Neural cell (in vitro differentiated cells): ENCODE measurements around the gene ARMH1. TPM values are rescaled to one million over a fixed set of nuclear protein-coding genes. Genes with fewer than 3 reads are reported as not detected.
"Not testable (repeated sequence)": the region's sequence is repeated elsewhere in the genome, so short reads cannot be mapped to it uniquely, and the experiment has no call there.

Source experiments
- H2AFZ ChIP-seq: fragments of 200-600, 300-800 bp; sonication (generic), shearing (Covaris generic); 2 replicates; pipeline ENCODE4 v1.6.0; 2014; ENCODE audit warnings: low read depth, mild to moderate bottlenecking, antibody characterized with exemption, low read length, moderate library complexity
- H3F3A ChIP-seq: fragments of 200-600 bp; shearing (Covaris generic); 2 replicates; pipeline ENCODE4 v1.6.1; 2016; ENCODE audit warnings: mild to moderate bottlenecking, moderate library complexity, mixed read lengths, antibody characterized with exemption, low read length; ENCODE audit not compliant: insufficient read depth, poor library complexity, severe bottlenecking
- H3K27ac ChIP-seq: fragments of 200-600, 300-800 bp; sonication (generic), shearing (Covaris generic); 2 replicates; pipeline ENCODE4 v1.5.1; 2014; ENCODE audit warnings: mild to moderate bottlenecking, low read length, moderate library complexity
- H3K27me3 ChIP-seq: fragments of 300-800, 200-600 bp; sonication (generic), shearing (Covaris generic); 2 replicates; pipeline ENCODE4 v1.6.0; 2014; ENCODE audit warnings: mild to moderate bottlenecking, low read depth, low read length, moderate library complexity; ENCODE audit not compliant: insufficient read depth
- H3K36me3 ChIP-seq: fragments of 300-800, 200-600 bp; sonication (generic), shearing (Covaris generic); 2 replicates; pipeline ENCODE4 v1.5.1; 2014; ENCODE audit warnings: mild to moderate bottlenecking, antibody characterized with exemption, low read length, moderate library complexity; ENCODE audit not compliant: insufficient read depth
- H3K4me2 ChIP-seq: fragments of 300-800, 200-600 bp; sonication (generic), shearing (Covaris generic); 2 replicates; pipeline ENCODE4 v1.6.0; 2014; ENCODE audit warnings: mild to moderate bottlenecking, low read length
- H3K4me3 ChIP-seq: fragments of 300-800, 200-600 bp; sonication (generic), shearing (Covaris generic); 2 replicates; pipeline ENCODE4 v1.5.1; 2014; ENCODE audit warnings: mild to moderate bottlenecking, low read length, moderate library complexity
- H3K79me2 ChIP-seq: fragments of 200-600 bp; shearing (Covaris generic); replicated peaks from 2 replicates; pipeline ENCODE4 v1.6.0; 2014; ENCODE audit warnings: mild to moderate bottlenecking, low read length, moderate library complexity; ENCODE audit not compliant: insufficient read depth
- H3K9ac ChIP-seq: fragments of 300-800, 200-600 bp; sonication (generic), shearing (Covaris generic); 2 replicates; pipeline ENCODE4 v1.6.1; 2016; ENCODE audit warnings: mild to moderate bottlenecking, low read length, mixed read lengths
- H3K9me2 ChIP-seq: fragments of 200-600 bp; shearing (Covaris generic); 2 replicates; pipeline ENCODE4 v1.6.1; 2016; ENCODE audit warnings: mild to moderate bottlenecking, low read length, mixed read lengths; ENCODE audit not compliant: insufficient read depth
- H3K9me3 ChIP-seq: fragments of 200-600, 300-800 bp; sonication (generic), shearing (Covaris generic); 2 replicates; pipeline ENCODE4 v1.6.1; 2016; ENCODE audit warnings: mild to moderate bottlenecking, mixed run types, low read length, moderate library complexity, mixed read lengths
- H4K20me1 ChIP-seq: fragments of 200-600 bp; shearing (Covaris generic); 2 replicates; pipeline ENCODE4 v1.6.1; 2016; ENCODE audit warnings: mild to moderate bottlenecking, mixed run types; ENCODE audit not compliant: insufficient read depth
- EP300 ChIP-seq: fragments of 450-650 bp; conservative IDR thresholded peaks from 2 replicates; pipeline ENCODE4 v1.6.1; 2014; ENCODE audit warnings: antibody characterized with exemption, mild to moderate bottlenecking, moderate library complexity; ENCODE audit not compliant: poor library complexity, severe bottlenecking
- EZH2 ChIP-seq: fragments of 200-600, 300-800 bp; shearing (Covaris generic), sonication (generic); IDR thresholded peaks from 2 replicates; pipeline ENCODE4 v1.6.1; 2014; ENCODE audit warnings: antibody characterized with exemption, low read length, borderline replicate concordance, mild to moderate bottlenecking; ENCODE audit not compliant: insufficient read depth, poor library complexity, severe bottlenecking
- MXI1 ChIP-seq: fragments of 450-650 bp; conservative IDR thresholded peaks from 2 replicates; pipeline ENCODE4 v1.6.1; 2014; ENCODE audit warnings: antibody characterized with exemption, mild to moderate bottlenecking; ENCODE audit not compliant: poor library complexity, severe bottlenecking
- POLR2AphosphoS5 ChIP-seq: IDR thresholded peaks from 2 replicates; pipeline ENCODE4 v1.6.1; 2012
- RAD21 ChIP-seq: fragments of 450-650 bp; conservative IDR thresholded peaks from 2 replicates; pipeline ENCODE4 v1.6.1; 2014; ENCODE audit warnings: antibody characterized with exemption, mild to moderate bottlenecking, moderate library complexity
- SMC3 ChIP-seq: fragments of 450-650 bp; conservative IDR thresholded peaks from 2 replicates; pipeline ENCODE4 v1.6.1; 2014; ENCODE audit warnings: antibody characterized with exemption, mild to moderate bottlenecking, moderate library complexity; ENCODE audit not compliant: poor library complexity
- TAF1 ChIP-seq: IDR thresholded peaks from 2 replicates; pipeline ENCODE4 v1.6.1; 2012; ENCODE audit warnings: low read depth
- polyA plus RNA-seq: library from polyadenylated mRNA; depleted of rRNA; stranded (reverse); fragments of >200 nt; gene quantifications from 2 replicates; pipeline ENCODE4 v1.2.3, GENCODE V29; 2014
- TF ChIP-seq, protein P1 (sequence below): IDR thresholded peaks from 2 replicates; pipeline ENCODE4 v1.6.1; 2012; ENCODE audit warnings: borderline replicate concordance
- TF ChIP-seq, protein P2 (sequence below): fragments of 450-650 bp; IDR thresholded peaks from 2 replicates; pipeline ENCODE4 v1.5.1; 2014; ENCODE audit warnings: antibody characterized with exemption, mild to moderate bottlenecking, moderate library complexity; ENCODE audit not compliant: poor library complexity, severe bottlenecking

The ARMH1 gene
- polyA plus RNA-seq, 1 donor from 2014 or later, result 105 TPM

DNA sequence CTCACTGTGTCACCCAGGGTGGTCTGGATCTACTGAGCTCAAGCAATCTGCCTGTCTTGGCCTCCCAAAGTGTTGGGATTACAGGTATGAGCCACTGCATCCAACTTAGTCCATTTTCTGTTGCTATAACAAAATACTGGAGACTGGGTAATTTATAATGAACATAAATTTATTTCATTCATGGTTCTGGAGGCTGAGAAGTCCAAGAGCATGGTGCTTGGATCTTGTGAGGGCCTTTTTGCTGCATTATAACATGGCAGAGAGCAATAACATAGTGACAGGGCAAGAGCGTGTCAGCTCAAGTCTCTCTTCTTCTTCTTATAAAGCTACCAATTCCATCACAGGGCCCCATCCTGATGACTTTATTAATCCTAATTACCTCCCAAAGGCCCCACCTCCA is 61.5 kb downstream of the ARMH1 start:
- no peak overlapping the region for H2AFZ ChIP-seq
- no peak overlapping the region for H3K4me2 ChIP-seq
- H4K20me1 ChIP-seq, result no peaks in the 10 kb centered on the region
- no peak overlapping the region for H3K4me3 ChIP-seq
- H3K27ac ChIP-seq, result no peak overlapping the region
- H3K79me2 ChIP-seq, result peaks cover 10% of the 10 kb centered on the region
- no peaks in the 10 kb centered on the region for H3F3A ChIP-seq
- H3K9me2 ChIP-seq, result no peaks in the 10 kb centered on the region
- no peaks in the 10 kb centered on the region for H3K9me3 ChIP-seq
- H3K36me3 ChIP-seq, result no peaks in the 10 kb centered on the region
- no peak for TF ChIP-seq TAF1
- TF ChIP-seq RAD21, result no peak
- no peak for TF ChIP-seq EZH2
- TF ChIP-seq, protein P1, sequence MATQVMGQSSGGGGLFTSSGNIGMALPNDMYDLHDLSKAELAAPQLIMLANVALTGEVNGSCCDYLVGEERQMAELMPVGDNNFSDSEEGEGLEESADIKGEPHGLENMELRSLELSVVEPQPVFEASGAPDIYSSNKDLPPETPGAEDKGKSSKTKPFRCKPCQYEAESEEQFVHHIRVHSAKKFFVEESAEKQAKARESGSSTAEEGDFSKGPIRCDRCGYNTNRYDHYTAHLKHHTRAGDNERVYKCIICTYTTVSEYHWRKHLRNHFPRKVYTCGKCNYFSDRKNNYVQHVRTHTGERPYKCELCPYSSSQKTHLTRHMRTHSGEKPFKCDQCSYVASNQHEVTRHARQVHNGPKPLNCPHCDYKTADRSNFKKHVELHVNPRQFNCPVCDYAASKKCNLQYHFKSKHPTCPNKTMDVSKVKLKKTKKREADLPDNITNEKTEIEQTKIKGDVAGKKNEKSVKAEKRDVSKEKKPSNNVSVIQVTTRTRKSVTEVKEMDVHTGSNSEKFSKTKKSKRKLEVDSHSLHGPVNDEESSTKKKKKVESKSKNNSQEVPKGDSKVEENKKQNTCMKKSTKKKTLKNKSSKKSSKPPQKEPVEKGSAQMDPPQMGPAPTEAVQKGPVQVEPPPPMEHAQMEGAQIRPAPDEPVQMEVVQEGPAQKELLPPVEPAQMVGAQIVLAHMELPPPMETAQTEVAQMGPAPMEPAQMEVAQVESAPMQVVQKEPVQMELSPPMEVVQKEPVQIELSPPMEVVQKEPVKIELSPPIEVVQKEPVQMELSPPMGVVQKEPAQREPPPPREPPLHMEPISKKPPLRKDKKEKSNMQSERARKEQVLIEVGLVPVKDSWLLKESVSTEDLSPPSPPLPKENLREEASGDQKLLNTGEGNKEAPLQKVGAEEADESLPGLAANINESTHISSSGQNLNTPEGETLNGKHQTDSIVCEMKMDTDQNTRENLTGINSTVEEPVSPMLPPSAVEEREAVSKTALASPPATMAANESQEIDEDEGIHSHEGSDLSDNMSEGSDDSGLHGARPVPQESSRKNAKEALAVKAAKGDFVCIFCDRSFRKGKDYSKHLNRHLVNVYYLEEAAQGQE, result no peak
- TF ChIP-seq POLR2AphosphoS5, result no peak
- TF ChIP-seq SMC3, result no peak
- no peak for TF ChIP-seq EP300
- no peak for TF ChIP-seq MXI1
- TF ChIP-seq, protein P2, sequence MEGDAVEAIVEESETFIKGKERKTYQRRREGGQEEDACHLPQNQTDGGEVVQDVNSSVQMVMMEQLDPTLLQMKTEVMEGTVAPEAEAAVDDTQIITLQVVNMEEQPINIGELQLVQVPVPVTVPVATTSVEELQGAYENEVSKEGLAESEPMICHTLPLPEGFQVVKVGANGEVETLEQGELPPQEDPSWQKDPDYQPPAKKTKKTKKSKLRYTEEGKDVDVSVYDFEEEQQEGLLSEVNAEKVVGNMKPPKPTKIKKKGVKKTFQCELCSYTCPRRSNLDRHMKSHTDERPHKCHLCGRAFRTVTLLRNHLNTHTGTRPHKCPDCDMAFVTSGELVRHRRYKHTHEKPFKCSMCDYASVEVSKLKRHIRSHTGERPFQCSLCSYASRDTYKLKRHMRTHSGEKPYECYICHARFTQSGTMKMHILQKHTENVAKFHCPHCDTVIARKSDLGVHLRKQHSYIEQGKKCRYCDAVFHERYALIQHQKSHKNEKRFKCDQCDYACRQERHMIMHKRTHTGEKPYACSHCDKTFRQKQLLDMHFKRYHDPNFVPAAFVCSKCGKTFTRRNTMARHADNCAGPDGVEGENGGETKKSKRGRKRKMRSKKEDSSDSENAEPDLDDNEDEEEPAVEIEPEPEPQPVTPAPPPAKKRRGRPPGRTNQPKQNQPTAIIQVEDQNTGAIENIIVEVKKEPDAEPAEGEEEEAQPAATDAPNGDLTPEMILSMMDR, result no peak
- no peak overlapping the region for H3K9ac ChIP-seq
- H3K27me3 ChIP-seq, result no peaks in the 10 kb centered on the region

DNA sequence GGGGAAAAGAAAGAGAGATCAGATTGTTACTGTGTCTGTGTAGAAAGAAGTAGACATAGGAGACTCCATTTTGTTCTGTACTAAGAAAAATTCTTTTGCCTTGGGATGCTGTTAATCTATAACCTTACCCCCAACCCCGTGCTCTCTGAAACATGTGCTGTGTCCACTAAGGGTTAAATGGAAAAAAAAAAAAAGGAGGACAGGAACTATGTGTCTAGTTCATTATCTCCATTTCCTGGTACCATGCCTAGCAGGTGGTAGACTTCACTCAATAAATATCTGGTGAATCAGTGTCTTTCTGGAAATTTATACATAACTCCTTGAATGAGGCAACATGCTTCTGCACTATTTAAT is 64.4 kb downstream of the ARMH1 start:
- Histone ChIP-seq H3K4me2 (peak overlapping the region; percentile 37), H2AFZ (peak overlapping the region; percentile 92), H3K9ac (peak overlapping the region; percentile 51), H3K27ac (peak overlapping the region; percentile 54), H3K4me3 (peak overlapping the region; percentile 69)
- not testable (repeated sequence) for H3K79me2 ChIP-seq, H3K27me3 ChIP-seq, H3K9me2 ChIP-seq, H3K36me3 ChIP-seq, H3K9me3 ChIP-seq, H4K20me1 ChIP-seq, H3F3A ChIP-seq
